CD4-positive, alpha-beta T cell (primary cell): ENCODE data around the gene ACER2. TPM values are rescaled to one million over a fixed set of nuclear protein-coding genes. Genes with fewer than 3 reads are reported as not detected.

Experiments used
- ATAC-seq: fragments of 200-7000 bp; cut with Tn5 transposase; one replicate; pipeline ENCODE4 v1.10.0; 2022; ENCODE audit warnings: mild to moderate bottlenecking; ENCODE audit not compliant: poor library complexity
- CTCF ChIA-PET: fragments of 350-600 bp; sonication (Branson Sonifier 250); formaldehyde crosslinking; loops from one replicate; lab custom pipeline; 2021; ENCODE audit warnings: antibody characterized with exemption, inconsistent platforms; lab: Charles Lee
- POLR2A ChIA-PET: fragments of 350-600 bp; sonication (Branson Sonifier 250); formaldehyde crosslinking; loops from one replicate; lab custom pipeline; 2021; ENCODE audit warnings: antibody characterized with exemption, inconsistent platforms; lab: Charles Lee
- DNase-seq, 14 experiments: peaks; one replicate each; pipeline ENCODE4 v3.0.0-alpha.2; 2013 to 2020; ENCODE audit warnings: mixed read lengths in 2 of 14
- H3K27ac ChIP-seq, 2 donors: one replicate each; pipeline versions ENCODE4 v1.5.1 to v1.7.0; 2013; ENCODE audit warnings: low read length in 2 of 2, low read depth in 1 of 2, mild to moderate bottlenecking in 1 of 2
- H3K27me3 ChIP-seq, 2 experiments: 1 replicate in 1 of 2; 2 replicates in 1 of 2; pipeline versions ENCODE4 v1.6.1 to v1.7.0; 2013; ENCODE audit warnings: low read length in 2 of 2, control low read depth in 1 of 2, mild to moderate bottlenecking in 1 of 2, moderate library complexity in 1 of 2; ENCODE audit not compliant: insufficient read depth in 2 of 2, control insufficient read depth in 1 of 2
- H3K36me3 ChIP-seq: one replicate; pipeline ENCODE4 v1.6.1; 2013; ENCODE audit warnings: low read length, control low read depth; ENCODE audit not compliant: insufficient read depth
- H3K4me1 ChIP-seq: one replicate; pipeline ENCODE4 v1.6.1; 2013; ENCODE audit warnings: low read length, control low read depth; ENCODE audit not compliant: insufficient read depth
- H3K4me3 ChIP-seq: one replicate; pipeline ENCODE4 v1.5.1; 2013; ENCODE audit warnings: mild to moderate bottlenecking, low read length, moderate library complexity
- H3K9me3 ChIP-seq, 2 experiments: 1 replicate in 1 of 2; 2 replicates in 1 of 2; pipeline versions ENCODE4 v1.6.1 to v1.7.0; 2013; ENCODE audit warnings: low read length in 2 of 2, mild to moderate bottlenecking in 2 of 2, control low read depth in 1 of 2, moderate library complexity in 1 of 2; ENCODE audit not compliant: control insufficient read depth in 1 of 2, insufficient read depth in 1 of 2
- H3K27ac Mint-ChIP-seq: one replicate; pipeline ENCODE4 v1.8.0; 2020; ENCODE audit warnings: mixed read lengths
- H3K27me3 Mint-ChIP-seq: one replicate; pipeline ENCODE4 v1.8.0; 2021; ENCODE audit warnings: mixed read lengths
- H3K36me3 Mint-ChIP-seq: one replicate; pipeline ENCODE4 v1.8.0; 2021; ENCODE audit warnings: low read depth, mixed read lengths
- H3K4me1 Mint-ChIP-seq: one replicate; pipeline ENCODE4 v1.8.0; 2021; ENCODE audit warnings: low read depth, mixed read lengths
- H3K4me3 Mint-ChIP-seq: one replicate; pipeline ENCODE4 v1.8.0; 2020; ENCODE audit warnings: mild to moderate bottlenecking, mixed read lengths
- H3K9me3 Mint-ChIP-seq: one replicate; pipeline ENCODE4 v1.8.0; 2020; ENCODE audit warnings: mixed read lengths
- intact Hi-C, 2 experiments: fragments of 100-400 bp; cut with DNase I in 1 of 2; cut with micrococcal nuclease in 1 of 2; formaldehyde crosslinking; loops; one replicate each; pipeline versions ENCODE4 v1.15.1 to v1.9.0; 2023 to 2025; cut with DNase I, micrococcal nuclease
- total RNA-seq, 174 experiments: library from RNA in 2 of 174; stranded (reverse) in 2 of 174; gene quantifications; one replicate each; pipeline ENCODE4 v1.2.3 and lab custom pipeline; 2021 to 2026
- TF ChIP-seq, protein P1 (sequence below): fragments of 200-600 bp; IDR thresholded peaks from one replicate; pipeline ENCODE4 v1.8.0; 2022; ENCODE audit warnings: antibody characterized with exemption, mild to moderate bottlenecking

The ACER2 gene
- total RNA-seq, 2 experiments from 2014 or later: 1.2 to 1.4 TPM

DNA sequence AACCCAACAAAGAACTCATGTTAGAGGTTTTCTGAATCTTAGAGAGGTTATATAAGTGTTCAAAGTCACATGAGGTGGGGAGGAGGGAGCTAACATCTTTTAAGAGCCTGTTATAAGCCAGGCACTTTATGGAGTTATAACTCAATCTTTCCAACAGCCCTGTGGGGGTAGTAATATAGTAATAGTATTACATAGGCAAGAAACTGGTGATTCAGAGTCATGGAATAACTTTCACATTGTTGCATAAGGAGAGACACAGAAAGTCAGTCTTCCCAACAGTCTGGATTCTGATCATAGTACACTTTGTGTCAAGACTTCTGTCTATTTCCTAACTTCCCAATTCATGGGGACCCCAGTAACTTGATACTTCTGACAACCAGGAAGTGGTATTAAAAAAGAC, 89.2 kb downstream of the ACER2 start:
- ATAC-seq (no peak), DNase-seq (no peak)
- no peaks in the 10 kb centered on the region for H3K9me3 Mint-ChIP-seq
- ChIA-PET POLR2A (no interaction called here), CTCF (no interaction called here)
- peaks cover 9% of the 10 kb centered on the region for H3K4me1 Mint-ChIP-seq
- Histone ChIP-seq H3K4me3 (no peak overlapping the region), H3K27ac (no peak overlapping the region), H3K27me3 (peaks cover 0 to 4% of the 10 kb centered on the region in 2 experiments), H3K36me3 (no peaks in the 10 kb centered on the region), H3K9me3 (no peaks in the 10 kb centered on the region), H3K4me1 (peaks cover 6% of the 10 kb centered on the region)
- intact Hi-C loops: loop anchor here in 1 of 2 experiments (10.0 kb wide), 1 partner anchor 427 kb away; no protein-coding TSS in a partner anchor
- H3K27ac Mint-ChIP-seq: no peak overlapping the region
- H3K4me3 Mint-ChIP-seq: no peak overlapping the region
- TF ChIP-seq, protein P1, sequence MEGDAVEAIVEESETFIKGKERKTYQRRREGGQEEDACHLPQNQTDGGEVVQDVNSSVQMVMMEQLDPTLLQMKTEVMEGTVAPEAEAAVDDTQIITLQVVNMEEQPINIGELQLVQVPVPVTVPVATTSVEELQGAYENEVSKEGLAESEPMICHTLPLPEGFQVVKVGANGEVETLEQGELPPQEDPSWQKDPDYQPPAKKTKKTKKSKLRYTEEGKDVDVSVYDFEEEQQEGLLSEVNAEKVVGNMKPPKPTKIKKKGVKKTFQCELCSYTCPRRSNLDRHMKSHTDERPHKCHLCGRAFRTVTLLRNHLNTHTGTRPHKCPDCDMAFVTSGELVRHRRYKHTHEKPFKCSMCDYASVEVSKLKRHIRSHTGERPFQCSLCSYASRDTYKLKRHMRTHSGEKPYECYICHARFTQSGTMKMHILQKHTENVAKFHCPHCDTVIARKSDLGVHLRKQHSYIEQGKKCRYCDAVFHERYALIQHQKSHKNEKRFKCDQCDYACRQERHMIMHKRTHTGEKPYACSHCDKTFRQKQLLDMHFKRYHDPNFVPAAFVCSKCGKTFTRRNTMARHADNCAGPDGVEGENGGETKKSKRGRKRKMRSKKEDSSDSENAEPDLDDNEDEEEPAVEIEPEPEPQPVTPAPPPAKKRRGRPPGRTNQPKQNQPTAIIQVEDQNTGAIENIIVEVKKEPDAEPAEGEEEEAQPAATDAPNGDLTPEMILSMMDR: no peak
- no peaks in the 10 kb centered on the region for H3K36me3 Mint-ChIP-seq
- peaks cover 15% of the 10 kb centered on the region for H3K27me3 Mint-ChIP-seq

Other genes with a start within 250 kb of the ACER2 start
- gene DENND4C, start 178.3 kb upstream of the ACER2 start, total RNA-seq: 10 to 100 TPM; 32.5 to 34.1 TPM
- 1,000 to 10,000 TPM; 4,429 to 4,520 TPM for gene RPS6, start 28.8 kb upstream of the ACER2 start, total RNA-seq